ENCODE measurements around the gene ELF4. TPM values are rescaled to one million over a fixed set of nuclear protein-coding genes. Genes with fewer than 3 reads are reported as not detected.

ELF4 gene
- total RNA-seq, 1 donor from 2014 or later = 31.2 TPM

- Mint-ChIP-seq H3K4me1 (ENCODE audit: low read depth, unreplicated experiment) (peaks cover 13% of the 10 kb centered on the region), H3K27me3 (ENCODE audit: low read depth, unreplicated experiment) (no peaks in the 10 kb centered on the region), H3K27ac (ENCODE audit: unreplicated experiment) (peak overlapping the region; percentile 90), H3K4me3 (ENCODE audit: unreplicated experiment) (peak overlapping the region; percentile 70), H3K36me3 (ENCODE audit: low read depth, unreplicated experiment) (peaks cover 2% of the 10 kb centered on the region), H3K9me3 (ENCODE audit: unreplicated experiment) (no peaks in the 10 kb centered on the region)
- H3K9ac ChIP-seq (ENCODE audit: low read length) = peak overlapping the region; percentile 67
- H4K20me1 ChIP-seq (ENCODE audit: insufficient read depth, low read length) = no peaks in the 10 kb centered on the region
- no peaks in the 10 kb centered on the region for H3K79me2 ChIP-seq (ENCODE audit: insufficient read depth, low read length)
- no peaks in the 10 kb centered on the region for H3K27me3 ChIP-seq (ENCODE audit: insufficient read depth, low read length)
- H3K4me2 ChIP-seq (ENCODE audit: low read length) = peak overlapping the region; percentile 82
- no peaks in the 10 kb centered on the region for H3K36me3 ChIP-seq (ENCODE audit: insufficient read depth, low read length)
- no peak for FAIRE-seq
- no peak for DNase-seq (ENCODE audit: low read depth)
- H3K4me3 ChIP-seq (ENCODE audit: insufficient read depth, low read depth, low read length) = peak overlapping the region; percentile 33
- H3K9me3 ChIP-seq (ENCODE audit: insufficient read depth, low read depth, low read length) = no peaks in the 10 kb centered on the region
- H3K4me1 ChIP-seq (ENCODE audit: insufficient read depth, low read length) = peaks cover 26% of the 10 kb centered on the region
- H2AFZ ChIP-seq (ENCODE audit: low read depth, low read length) = peak overlapping the region; percentile 41
- TF ChIP-seq EZH2 (IDR thresholded peaks at IDR 0.05; ENCODE audit: insufficient read depth, low read length) (no peak), CTCF (IDR thresholded peaks at IDR 0.05; ENCODE audit: insufficient read depth, low read depth, low read length) (no peak)
- no peak overlapping the region for H3K27ac ChIP-seq (ENCODE audit: low read depth, low read length)
Observed at GRCh38 chrX:130120321-130120731, 10.0 kb upstream of the ELF4 start.

DNA sequence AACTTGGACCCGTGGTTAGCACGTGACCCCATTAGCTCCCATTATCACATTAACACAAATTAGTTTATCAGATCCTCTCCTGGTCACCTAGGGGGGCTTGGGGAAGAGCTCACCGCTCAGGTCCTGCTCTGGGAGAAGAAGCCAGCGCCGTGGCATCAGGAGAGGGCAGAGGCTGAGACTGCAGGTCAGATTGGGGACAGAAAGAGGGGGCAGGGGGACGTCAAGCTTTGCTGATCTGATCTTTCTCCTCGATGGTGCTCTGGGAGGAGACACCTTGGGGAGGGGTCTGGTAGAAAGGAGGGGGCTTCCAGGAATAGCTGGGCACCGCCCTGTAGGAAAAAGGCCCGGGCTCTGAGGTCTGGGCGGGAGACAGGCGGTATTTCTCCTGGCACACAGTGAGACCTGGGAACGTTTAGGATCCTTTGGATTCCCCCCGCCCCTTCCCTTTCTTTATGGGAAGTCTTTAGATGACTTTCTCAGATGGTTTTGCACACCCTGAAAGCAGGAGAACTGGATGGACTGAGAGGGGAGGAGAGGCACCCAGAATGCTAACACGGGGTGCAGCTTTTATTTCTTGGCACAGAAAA lies 9.1 kb upstream of the ELF4 start:
- peak overlapping the region; percentile 50 for H3K9ac ChIP-seq (ENCODE audit: low read length)
- Mint-ChIP-seq H3K4me3 (ENCODE audit: unreplicated experiment) (peak overlapping the region; percentile 34), H3K27me3 (ENCODE audit: low read depth, unreplicated experiment) (no peaks in the 10 kb centered on the region), H3K27ac (ENCODE audit: unreplicated experiment) (peak overlapping the region; percentile 87), H3K9me3 (ENCODE audit: unreplicated experiment) (no peaks in the 10 kb centered on the region), H3K4me1 (ENCODE audit: low read depth, unreplicated experiment) (peaks cover 18% of the 10 kb centered on the region), H3K36me3 (ENCODE audit: low read depth, unreplicated experiment) (no peaks in the 10 kb centered on the region)
- H2AFZ ChIP-seq (ENCODE audit: low read depth, low read length) = no peak overlapping the region
- no peaks in the 10 kb centered on the region for H3K9me3 ChIP-seq (ENCODE audit: insufficient read depth, low read depth, low read length)
- peak overlapping the region; percentile 83 for H3K4me2 ChIP-seq (ENCODE audit: low read length)
- TF ChIP-seq EZH2 (IDR thresholded peaks at IDR 0.05; ENCODE audit: insufficient read depth, low read length) = no peak
- no peak for TF ChIP-seq CTCF (IDR thresholded peaks at IDR 0.05; ENCODE audit: insufficient read depth, low read depth, low read length)
- no peak for FAIRE-seq
- no peaks in the 10 kb centered on the region for H3K79me2 ChIP-seq (ENCODE audit: insufficient read depth, low read length)
- H4K20me1 ChIP-seq (ENCODE audit: insufficient read depth, low read length) = no peaks in the 10 kb centered on the region
- H3K27me3 ChIP-seq (ENCODE audit: insufficient read depth, low read length) = no peaks in the 10 kb centered on the region
- peak overlapping the region; percentile 26 for H3K27ac ChIP-seq (ENCODE audit: low read depth, low read length)
- no peaks in the 10 kb centered on the region for H3K36me3 ChIP-seq (ENCODE audit: insufficient read depth, low read length)
- no peak overlapping the region for H3K4me3 ChIP-seq (ENCODE audit: insufficient read depth, low read depth, low read length)
- peaks cover 30% of the 10 kb centered on the region for H3K4me1 ChIP-seq (ENCODE audit: insufficient read depth, low read length)
- no peak for DNase-seq (ENCODE audit: low read depth)
